ENCODE results near the gene MAP3K14. TPM values are rescaled to one million over a fixed set of nuclear protein-coding genes. Genes with fewer than 3 reads are reported as not detected.
"Not testable (repeated sequence)": the region's sequence is repeated elsewhere in the genome, so short reads cannot be mapped to it uniquely, and the experiment has no call there.

Gene MAP3K14
- 19.0 and 23.5 TPM in 2 replicates for total RNA-seq (2014; rRNA removed; shearing (Covaris generic); ENCODE audit: low replicate concordance)

GRCh38 chr17:45316434-45317110, at the start of gene MAP3K14:
TSS of gene MAP3K14 (minus strand) at chr17:45317020. CDS start at chr17:45290745, 26,275 bp downstream.
- no peak for DNase-seq (ENCODE audit: low read depth)
- in situ Hi-C loops (cut with HindIII; ENCODE audit: low pct_unique_long_range_greater_than_20kb, low sequenced_read_pairs) = loop anchor here (10.0 kb wide), 1 partner anchor 162 kb away; no protein-coding TSS in a partner anchor

DNA sequence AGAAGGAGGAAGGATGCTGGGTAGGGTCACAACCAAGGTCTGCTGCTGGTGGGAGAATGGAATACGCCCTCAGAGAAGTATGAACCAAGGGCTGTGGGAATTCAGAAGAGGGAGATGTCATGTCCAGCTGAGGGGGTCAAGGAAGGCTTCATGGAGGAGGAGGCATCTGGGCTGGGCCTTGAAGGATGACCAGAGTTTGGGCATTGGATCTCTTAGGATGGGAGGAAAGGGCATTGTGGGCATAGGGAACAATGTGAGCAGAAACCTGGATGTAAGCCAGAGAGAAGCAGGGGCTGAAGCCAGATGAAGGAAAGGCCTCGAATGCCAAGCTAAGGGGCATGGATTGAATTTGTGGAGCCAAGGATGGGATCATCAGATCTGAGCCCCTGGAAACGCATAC, 49.2 kb upstream of the MAP3K14 start:
- in situ Hi-C loops (cut with HindIII; ENCODE audit: low pct_unique_long_range_greater_than_20kb, low sequenced_read_pairs) = no loop called here

DNA sequence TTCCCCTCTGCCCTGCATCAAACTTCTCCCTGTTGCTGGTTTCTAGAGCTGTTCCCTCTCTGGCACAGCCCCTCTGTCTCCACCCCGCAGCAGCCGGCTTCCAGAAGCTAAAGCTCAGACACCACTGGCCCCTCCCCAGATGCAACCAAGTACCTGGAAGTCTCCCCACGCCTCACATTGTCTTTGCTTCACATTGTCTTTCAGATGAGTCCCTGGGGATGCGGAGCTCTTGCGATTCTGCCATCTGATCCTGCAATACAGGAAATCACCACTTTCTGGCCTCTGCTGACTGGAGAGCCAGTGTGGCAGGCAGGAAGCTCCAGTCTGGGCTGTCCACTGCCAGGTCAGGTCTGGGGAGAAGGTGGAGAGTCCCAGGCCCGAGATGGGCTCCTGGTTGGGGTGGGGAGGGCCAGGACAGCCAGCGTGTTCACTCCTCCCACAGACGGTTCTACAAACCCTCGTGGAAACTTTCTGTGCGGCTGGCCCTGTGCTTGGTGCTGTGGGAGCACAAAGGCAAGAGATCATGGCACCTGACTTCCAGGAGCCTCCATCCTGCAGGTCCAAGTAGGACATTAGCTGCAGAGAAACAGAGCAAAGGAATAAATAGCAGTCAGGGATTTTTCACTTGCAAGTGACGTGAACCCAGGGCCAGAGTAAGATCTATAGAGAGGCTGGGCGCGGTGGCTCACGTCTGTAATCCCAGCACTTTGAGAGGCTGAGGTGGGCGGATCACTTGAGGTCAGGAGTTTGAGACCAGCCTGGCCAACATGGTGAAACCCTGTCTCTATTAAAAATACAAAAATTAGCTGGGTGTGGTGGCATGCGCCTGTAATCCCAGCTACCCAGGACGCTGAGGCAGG, 47.9 kb upstream of the MAP3K14 start:
- in situ Hi-C loops (cut with HindIII; ENCODE audit: low pct_unique_long_range_greater_than_20kb, low sequenced_read_pairs) = no loop called here
- no peak for DNase-seq (ENCODE audit: low read depth)

More for the DNA sequence above, 49.2 kb upstream of the MAP3K14 start:
- no peak for DNase-seq (ENCODE audit: low read depth)

- no peak for DNase-seq (ENCODE audit: low read depth)
- in situ Hi-C loops (cut with HindIII; ENCODE audit: low pct_unique_long_range_greater_than_20kb, low sequenced_read_pairs) = no loop called here
Observed at GRCh38 chr17:45363498-45363897, 46.7 kb upstream of the MAP3K14 start.

GRCh38 chr17:45361976-45362375, 45.2 kb upstream of the MAP3K14 start:
- DNase-seq (ENCODE audit: low read depth) = no peak
- in situ Hi-C loops (cut with HindIII; ENCODE audit: low pct_unique_long_range_greater_than_20kb, low sequenced_read_pairs) = no loop called here

DNA sequence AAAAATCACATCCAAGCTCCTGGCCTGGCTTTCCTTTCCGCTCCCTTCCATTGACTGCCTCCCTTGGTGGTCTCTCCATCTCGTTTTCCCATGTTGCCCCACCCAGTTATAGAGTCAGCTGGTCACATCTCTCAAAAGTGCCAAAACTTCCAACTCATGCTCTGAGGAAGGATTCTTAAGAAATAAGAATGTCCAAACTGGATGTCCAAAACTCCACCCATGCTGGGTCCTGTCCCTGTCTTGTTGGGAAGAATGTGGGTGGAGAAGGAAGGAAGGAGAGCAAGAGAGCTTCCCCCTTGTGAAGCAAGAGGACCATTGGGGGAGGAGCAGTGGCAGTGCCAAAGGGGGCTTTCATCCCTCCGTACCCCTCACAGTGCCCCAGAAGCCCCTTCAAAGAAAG, 44.6 kb upstream of the MAP3K14 start:
- in situ Hi-C loops (cut with HindIII; ENCODE audit: low pct_unique_long_range_greater_than_20kb, low sequenced_read_pairs) = no loop called here

GRCh38 chr17:45357364-45357997, 40.7 kb upstream of the MAP3K14 start:
- no peak for DNase-seq (ENCODE audit: low read depth)
- in situ Hi-C loops (cut with HindIII; ENCODE audit: low pct_unique_long_range_greater_than_20kb, low sequenced_read_pairs) = no loop called here

More for the DNA sequence above, 44.6 kb upstream of the MAP3K14 start:
- DNase-seq (ENCODE audit: low read depth) = no peak

DNA sequence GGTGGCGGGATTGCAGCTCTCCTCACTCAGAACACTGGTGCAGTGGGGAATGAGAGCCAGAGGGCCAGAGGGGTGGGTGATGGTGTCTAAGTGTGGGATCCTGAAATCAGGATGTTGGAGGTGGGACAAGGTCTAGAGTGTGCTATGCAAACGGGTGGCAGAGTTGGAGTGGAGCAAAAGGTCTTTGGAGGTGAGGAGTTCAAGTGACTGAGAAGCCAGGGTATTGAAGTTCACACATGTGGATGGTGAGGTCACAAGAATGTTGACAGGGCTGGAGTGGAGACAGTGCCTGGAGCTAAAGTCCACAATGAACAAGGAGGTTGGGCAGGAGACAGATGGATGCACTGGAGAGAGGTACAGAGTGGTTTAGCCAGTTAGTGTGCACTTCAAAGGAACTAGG, 38.3 kb upstream of the MAP3K14 start:
- DNase-seq (ENCODE audit: low read depth) = no peak
- in situ Hi-C loops (cut with HindIII; ENCODE audit: low pct_unique_long_range_greater_than_20kb, low sequenced_read_pairs) = no loop called here

- no peak for DNase-seq (ENCODE audit: low read depth)
- in situ Hi-C loops (cut with HindIII; ENCODE audit: low pct_unique_long_range_greater_than_20kb, low sequenced_read_pairs) = no loop called here
Observed at GRCh38 chr17:45353043-45353442, 36.2 kb upstream of the MAP3K14 start.

DNA sequence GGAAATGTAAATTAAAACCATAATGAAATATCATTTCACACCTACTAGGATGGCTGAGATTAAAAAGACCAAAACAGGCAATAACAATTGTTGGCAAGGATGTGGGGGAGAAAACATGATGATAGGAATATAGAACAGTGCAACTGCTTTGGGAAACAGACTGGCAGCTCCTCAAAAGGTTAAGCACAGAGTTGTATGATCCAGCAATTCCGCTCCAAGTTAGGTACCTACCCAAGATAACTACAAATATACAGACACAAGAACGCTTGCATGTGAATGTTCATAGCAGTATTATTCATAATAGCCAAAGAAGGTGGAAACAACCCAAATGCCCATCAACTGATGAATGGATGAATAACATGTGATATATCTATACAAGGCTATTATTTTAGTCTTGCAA, 35.0 kb upstream of the MAP3K14 start:
- in situ Hi-C loops (cut with HindIII; ENCODE audit: low pct_unique_long_range_greater_than_20kb, low sequenced_read_pairs) = no loop called here
- no peak for DNase-seq (ENCODE audit: low read depth)

- in situ Hi-C loops (cut with HindIII; ENCODE audit: low pct_unique_long_range_greater_than_20kb, low sequenced_read_pairs) = no loop called here
Observed at GRCh38 chr17:45347444-45347843, 30.6 kb upstream of the MAP3K14 start.

DNA sequence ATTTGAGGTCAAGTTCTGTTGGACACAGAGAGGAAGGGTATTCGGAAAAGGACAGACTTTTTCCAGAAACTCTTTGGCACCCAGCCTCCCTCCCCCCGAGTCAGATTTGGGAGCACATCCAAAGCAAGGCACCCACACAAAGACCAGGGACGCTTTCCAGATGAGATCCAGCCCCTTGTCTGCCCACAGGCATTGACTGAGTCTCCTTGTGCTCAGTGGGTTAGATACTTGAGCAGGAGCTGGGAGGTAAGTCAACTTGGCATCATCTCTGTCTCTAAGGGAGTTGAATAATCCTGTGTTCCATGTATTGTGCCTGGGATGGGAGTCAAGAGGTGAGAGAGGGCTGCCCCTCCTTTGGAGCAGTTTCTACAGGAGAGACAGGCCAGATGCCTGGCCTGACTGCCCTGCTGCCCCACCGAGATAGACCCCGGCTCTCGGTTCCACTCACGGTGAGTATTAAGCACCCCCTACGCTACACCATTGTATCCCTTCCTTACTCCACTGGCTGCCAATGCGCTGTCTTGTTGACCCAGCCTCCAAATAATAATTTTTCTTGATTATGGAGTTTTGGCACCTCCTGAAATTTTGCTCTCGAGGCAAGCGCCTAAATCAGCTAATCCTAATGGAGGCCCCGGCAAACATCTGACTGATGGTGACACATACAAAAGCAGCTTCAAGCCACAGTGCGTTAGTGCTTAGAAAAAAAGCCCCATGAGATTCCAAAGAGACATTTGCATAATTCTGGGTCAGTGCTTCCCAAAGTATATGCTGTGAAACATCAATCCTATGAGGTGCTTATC, 29.6 kb upstream of the MAP3K14 start:
- in situ Hi-C loops (cut with HindIII; ENCODE audit: low pct_unique_long_range_greater_than_20kb, low sequenced_read_pairs) = no loop called here
- no peak for DNase-seq (ENCODE audit: low read depth)

More at GRCh38 chr17:45347444-45347843, 30.6 kb upstream of the MAP3K14 start:
- no peak for DNase-seq (ENCODE audit: low read depth)

GRCh38 chr17:45345554-45346215, 28.9 kb upstream of the MAP3K14 start:
- no peak for DNase-seq (ENCODE audit: low read depth)
- in situ Hi-C loops (cut with HindIII; ENCODE audit: low pct_unique_long_range_greater_than_20kb, low sequenced_read_pairs) = no loop called here

DNA sequence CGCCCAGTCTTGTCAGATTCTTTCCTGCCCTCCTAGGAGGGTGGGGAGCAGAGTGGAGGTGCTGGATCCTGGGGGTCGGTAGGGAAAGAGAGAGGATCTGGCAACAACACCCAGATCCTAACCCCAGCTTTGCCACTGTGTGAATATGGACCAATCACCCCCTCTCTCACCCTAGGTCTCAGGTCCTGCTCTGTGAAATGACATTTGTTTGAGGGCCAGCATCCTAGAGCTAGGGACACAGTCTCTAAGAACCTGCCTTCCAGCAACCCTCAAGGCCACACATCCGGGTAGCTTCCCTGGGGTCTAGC, 28.4 kb upstream of the MAP3K14 start:
- in situ Hi-C loops (cut with HindIII; ENCODE audit: low pct_unique_long_range_greater_than_20kb, low sequenced_read_pairs) = no loop called here
- no peak for DNase-seq (ENCODE audit: low read depth)

- DNase-seq (ENCODE audit: low read depth); in situ Hi-C loops (cut with HindIII; ENCODE audit: low pct_unique_long_range_greater_than_20kb, low sequenced_read_pairs): not testable (repeated sequence)
Observed at GRCh38 chr17:45343967-45344664, 27.3 kb upstream of the MAP3K14 start.

GRCh38 chr17:45342871-45343526, 26.2 kb upstream of the MAP3K14 start:
- DNase-seq (ENCODE audit: low read depth) = no peak
- in situ Hi-C loops (cut with HindIII; ENCODE audit: low pct_unique_long_range_greater_than_20kb, low sequenced_read_pairs) = no loop called here

GRCh38 chr17:45342306-45342705, 25.5 kb upstream of the MAP3K14 start:
- in situ Hi-C loops (cut with HindIII; ENCODE audit: low pct_unique_long_range_greater_than_20kb, low sequenced_read_pairs) = no loop called here
- no peak for DNase-seq (ENCODE audit: low read depth)

Measured in Caki2 (cell line).